Stimulated activated memory B cell treated with anti-CD40 and anti-IgM and Interleukin-4, amounts not matched to agents 10 μg/mL and 1 μg/mL and 100 μg/mL, for 72 hours (primary cell): ENCODE data around the gene TGM2.
A peak's percentile ranks its signal among the peaks of the same experiment; 100 is the strongest.

Experiments
- ATAC-seq: fragments of 150-1000 bp; cut with Tn5 transposase; 2 replicates; pipeline ENCODE4 v1.10.0; 2021
- H3K27ac Mint-ChIP-seq: one replicate; pipeline ENCODE4 v1.8.0; 2022; ENCODE audit warnings: mild to moderate bottlenecking, mixed read lengths
- H3K27me3 Mint-ChIP-seq: one replicate; pipeline ENCODE4 v1.8.0; 2022; ENCODE audit warnings: mixed read lengths
- H3K36me3 Mint-ChIP-seq: one replicate; pipeline ENCODE4 v1.8.0; 2022; ENCODE audit warnings: mixed read lengths
- H3K4me1 Mint-ChIP-seq: one replicate; pipeline ENCODE4 v1.8.0; 2022; ENCODE audit warnings: mixed read lengths
- H3K4me3 Mint-ChIP-seq: one replicate; pipeline ENCODE4 v1.8.0; 2022; ENCODE audit warnings: mild to moderate bottlenecking, moderate library complexity, mixed read lengths
- H3K9me3 Mint-ChIP-seq: one replicate; pipeline ENCODE4 v1.8.0; 2022; ENCODE audit warnings: mixed read lengths

The TGM2 gene

GRCh38 chr20:38130687-38131587 lies 34.1 kb downstream of the TGM2 start:
- Mint-ChIP-seq H3K27me3 (no peaks in the 10 kb centered on the region), H3K4me1 (peaks cover 6% of the 10 kb centered on the region), H3K9me3 (no peaks in the 10 kb centered on the region), H3K27ac (no peak overlapping the region), H3K4me3 (no peak overlapping the region), H3K36me3 (peaks cover 13% of the 10 kb centered on the region)
- ATAC-seq: no peak

DNA sequence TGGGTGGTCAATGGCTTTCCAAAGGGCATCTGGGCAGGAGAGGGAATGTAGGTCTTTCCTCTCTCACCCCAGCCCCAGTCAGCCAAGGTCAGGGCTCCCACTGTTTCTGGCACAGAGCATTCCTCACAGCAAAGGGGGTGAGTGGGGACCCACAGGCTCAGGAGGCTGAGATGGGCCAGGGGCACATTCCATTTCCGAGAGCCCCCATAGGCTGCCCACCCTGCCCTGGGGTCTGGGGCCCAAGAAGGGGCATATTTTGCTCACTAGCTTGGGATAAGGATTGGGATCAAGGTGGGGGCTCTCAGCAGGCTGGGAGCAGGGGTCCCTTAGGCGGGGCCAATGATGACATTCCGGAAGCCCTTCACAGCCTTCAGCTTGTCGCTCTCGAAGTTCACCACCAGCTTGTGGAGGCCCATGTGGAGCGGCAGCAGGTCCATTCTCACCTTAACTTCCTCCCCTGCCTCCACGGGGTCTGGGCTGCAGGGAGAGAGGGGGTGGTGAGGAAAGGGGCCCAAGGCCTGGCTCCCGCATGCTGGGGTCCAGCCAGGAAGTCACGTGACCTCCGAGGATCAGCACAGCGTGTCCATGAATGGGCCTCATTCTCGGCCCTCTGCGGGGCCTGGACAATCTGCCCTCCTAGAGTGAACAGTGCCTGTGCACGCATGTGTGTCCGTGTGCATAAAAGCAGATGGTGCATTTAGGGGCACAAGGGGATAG lies 35.0 kb downstream of the TGM2 start:
- H3K36me3 Mint-ChIP-seq: peaks cover 13% of the 10 kb centered on the region
- H3K27me3 Mint-ChIP-seq: no peaks in the 10 kb centered on the region
- H3K9me3 Mint-ChIP-seq: no peaks in the 10 kb centered on the region
- H3K27ac Mint-ChIP-seq: peak overlapping the region; percentile 23
- H3K4me1 Mint-ChIP-seq: peaks cover 6% of the 10 kb centered on the region
- no peak overlapping the region for H3K4me3 Mint-ChIP-seq
- ATAC-seq: no peak

DNA sequence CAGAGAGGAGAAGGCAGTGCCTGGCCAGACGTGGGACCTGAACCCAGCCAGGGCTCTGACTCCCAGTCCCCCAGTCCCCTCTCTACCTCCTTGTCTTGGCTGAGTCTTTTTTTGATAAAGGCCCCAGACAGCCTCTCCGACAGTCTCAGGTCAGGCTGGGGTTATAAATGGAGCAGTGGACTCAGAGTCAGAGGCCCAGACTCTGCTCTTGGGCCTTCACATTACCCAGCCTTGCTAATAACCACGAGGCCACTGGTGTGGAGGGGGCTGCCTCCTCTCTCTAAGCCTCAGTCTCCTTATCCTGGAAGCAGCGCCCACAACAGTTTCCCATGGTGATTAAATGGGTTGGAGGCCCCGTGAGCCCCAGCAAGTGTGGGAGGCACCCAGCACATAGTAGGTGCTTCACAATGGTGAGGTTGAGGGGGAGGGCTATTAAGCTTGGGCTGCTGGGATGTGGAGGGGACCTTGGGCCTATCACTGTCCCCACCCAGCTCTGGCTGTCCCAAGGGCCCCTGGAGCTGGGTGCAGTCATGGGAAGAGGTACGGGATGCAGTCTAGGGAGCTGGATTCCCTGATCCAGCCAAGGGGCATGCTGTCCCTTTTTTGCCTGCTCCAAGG lies 35.7 kb downstream of the TGM2 start:
- no peak overlapping the region for H3K4me3 Mint-ChIP-seq
- no peak for ATAC-seq
- H3K4me1 Mint-ChIP-seq: peaks cover 2% of the 10 kb centered on the region
- H3K9me3 Mint-ChIP-seq: no peaks in the 10 kb centered on the region
- peak overlapping the region; percentile 23 for H3K27ac Mint-ChIP-seq
- H3K36me3 Mint-ChIP-seq: peaks cover 13% of the 10 kb centered on the region
- H3K27me3 Mint-ChIP-seq: no peaks in the 10 kb centered on the region

GRCh38 chr20:38128691-38129090 lies 36.4 kb downstream of the TGM2 start:
- no peaks in the 10 kb centered on the region for H3K27me3 Mint-ChIP-seq
- peaks cover 12% of the 10 kb centered on the region for H3K36me3 Mint-ChIP-seq
- no peaks in the 10 kb centered on the region for H3K4me1 Mint-ChIP-seq
- H3K27ac Mint-ChIP-seq: no peak overlapping the region
- no peak overlapping the region for H3K4me3 Mint-ChIP-seq
- ATAC-seq: no peak
- no peaks in the 10 kb centered on the region for H3K9me3 Mint-ChIP-seq

GRCh38 chr20:38127920-38128528 lies 37.0 kb downstream of the TGM2 start:
- peak overlapping the region; percentile 34 for H3K27ac Mint-ChIP-seq
- ATAC-seq: no peak
- H3K4me1 Mint-ChIP-seq: peaks cover 5% of the 10 kb centered on the region
- no peak overlapping the region for H3K4me3 Mint-ChIP-seq
- H3K36me3 Mint-ChIP-seq: peaks cover 6% of the 10 kb centered on the region
- H3K9me3 Mint-ChIP-seq: no peaks in the 10 kb centered on the region
- no peaks in the 10 kb centered on the region for H3K27me3 Mint-ChIP-seq

DNA sequence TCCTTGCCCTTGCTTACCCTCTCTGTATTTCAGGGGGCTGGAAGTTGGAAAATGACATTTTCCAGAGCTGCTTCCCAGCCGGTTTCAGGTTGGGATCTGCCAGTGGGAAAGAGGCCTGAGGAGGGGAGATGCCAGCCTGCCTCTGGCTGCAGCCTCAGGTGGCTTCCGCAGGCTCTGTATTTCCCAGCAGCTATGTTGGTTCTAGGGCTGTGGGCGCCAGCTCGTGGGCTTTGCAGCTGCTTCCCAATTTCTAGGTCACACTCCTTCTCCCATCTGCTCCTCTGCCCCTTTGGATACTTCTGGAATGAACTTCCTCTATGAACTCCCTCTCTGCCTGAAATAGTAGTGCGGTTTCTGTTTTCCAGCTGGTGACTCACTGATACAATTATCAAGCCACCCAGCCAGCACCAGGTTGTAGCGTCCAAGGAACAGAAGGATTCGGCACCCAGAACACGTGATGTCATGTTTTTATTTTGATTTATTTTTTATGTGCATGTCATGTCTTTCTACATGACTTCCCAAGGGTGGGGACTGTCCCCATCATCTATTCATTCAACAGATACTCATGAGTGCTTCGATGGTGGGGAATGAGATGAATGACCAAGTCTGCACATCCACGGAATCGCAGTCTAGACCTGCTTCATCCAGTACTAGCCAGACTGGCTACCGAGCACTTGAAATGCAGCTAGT lies 38.0 kb downstream of the TGM2 start:
- no peak for ATAC-seq
- H3K4me1 Mint-ChIP-seq: peaks cover 7% of the 10 kb centered on the region

GRCh38 chr20:38126146-38126921 lies 38.7 kb downstream of the TGM2 start:
- Mint-ChIP-seq H3K9me3 (no peaks in the 10 kb centered on the region), H3K27ac (no peak overlapping the region), H3K27me3 (no peaks in the 10 kb centered on the region), H3K4me1 (peaks cover 7% of the 10 kb centered on the region), H3K4me3 (no peak overlapping the region), H3K36me3 (peaks cover 6% of the 10 kb centered on the region)
- ATAC-seq: no peak

More for the DNA sequence above, 38.0 kb downstream of the TGM2 start:
- Mint-ChIP-seq H3K4me3 (no peak overlapping the region), H3K9me3 (no peaks in the 10 kb centered on the region), H3K27ac (no peak overlapping the region), H3K27me3 (no peaks in the 10 kb centered on the region), H3K36me3 (peaks cover 6% of the 10 kb centered on the region)

- Mint-ChIP-seq H3K36me3 (peaks cover 6% of the 10 kb centered on the region), H3K4me3 (no peak overlapping the region), H3K27me3 (no peaks in the 10 kb centered on the region), H3K27ac (no peak overlapping the region), H3K4me1 (peaks cover 7% of the 10 kb centered on the region), H3K9me3 (no peaks in the 10 kb centered on the region)
- ATAC-seq: no peak
Observed at GRCh38 chr20:38125157-38126056, 39.7 kb downstream of the TGM2 start.

- Mint-ChIP-seq H3K4me3 (no peak overlapping the region), H3K27ac (peak overlapping the region; percentile 58), H3K36me3 (no peaks in the 10 kb centered on the region), H3K9me3 (no peaks in the 10 kb centered on the region), H3K4me1 (peaks cover 7% of the 10 kb centered on the region), H3K27me3 (no peaks in the 10 kb centered on the region)
- ATAC-seq: no peak
Observed at GRCh38 chr20:38123021-38123587, 42.0 kb downstream of the TGM2 start.

GRCh38 chr20:38121741-38122140 lies 43.3 kb downstream of the TGM2 start:
- Mint-ChIP-seq H3K9me3 (no peaks in the 10 kb centered on the region), H3K4me1 (peaks cover 16% of the 10 kb centered on the region), H3K4me3 (no peak overlapping the region), H3K36me3 (no peaks in the 10 kb centered on the region), H3K27me3 (no peaks in the 10 kb centered on the region), H3K27ac (no peak overlapping the region)
- ATAC-seq: no peak

- Mint-ChIP-seq H3K9me3 (no peaks in the 10 kb centered on the region), H3K4me1 (peaks cover 17% of the 10 kb centered on the region), H3K27me3 (no peaks in the 10 kb centered on the region), H3K36me3 (no peaks in the 10 kb centered on the region), H3K4me3 (no peak overlapping the region), H3K27ac (no peak overlapping the region)
- no peak for ATAC-seq
Observed at GRCh38 chr20:38120625-38120988, 44.5 kb downstream of the TGM2 start.

- no peak overlapping the region for H3K4me3 Mint-ChIP-seq
Observed at GRCh38 chr20:38119446-38119845, 45.6 kb downstream of the TGM2 start.

DNA sequence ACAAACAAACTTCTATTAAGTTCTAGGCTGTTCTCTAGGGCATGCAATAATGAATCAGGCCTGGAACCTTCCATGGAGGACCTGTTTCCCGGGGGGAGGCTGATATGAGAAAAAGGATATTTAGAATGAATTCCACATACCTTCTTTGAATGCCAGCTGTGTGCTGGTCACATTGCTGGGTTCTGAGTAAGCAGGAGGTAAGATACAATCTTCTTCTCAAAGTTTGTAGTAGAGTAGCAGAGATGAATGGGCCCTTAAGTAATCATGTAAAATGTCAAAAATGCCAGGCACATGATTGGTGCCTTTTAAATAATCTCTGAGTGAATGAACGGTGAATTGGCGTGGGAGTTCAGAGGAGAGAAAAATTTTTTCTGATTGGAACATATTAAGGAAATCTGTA lies 47.4 kb downstream of the TGM2 start:
- Mint-ChIP-seq H3K36me3 (no peaks in the 10 kb centered on the region), H3K27ac (peak overlapping the region; percentile 17), H3K9me3 (no peaks in the 10 kb centered on the region), H3K27me3 (no peaks in the 10 kb centered on the region), H3K4me1 (peaks cover 24% of the 10 kb centered on the region), H3K4me3 (no peak overlapping the region)
- ATAC-seq: no peak

More at GRCh38 chr20:38119446-38119845, 45.6 kb downstream of the TGM2 start:
- Mint-ChIP-seq H3K27ac (no peak overlapping the region), H3K36me3 (no peaks in the 10 kb centered on the region), H3K9me3 (no peaks in the 10 kb centered on the region), H3K4me1 (peaks cover 23% of the 10 kb centered on the region), H3K27me3 (no peaks in the 10 kb centered on the region)
- ATAC-seq: no peak
